H1 (cell line): ENCODE data around the gene LAMA4.

Experiments used
- CEBPB ChIP-seq: IDR thresholded peaks from 2 replicates; pipeline ENCODE4 v1.6.1; 2012; ENCODE audit warnings: low read depth, low read length
- EZH2 ChIP-seq: fragments of 200-600 bp; sonication (generic); IDR thresholded peaks from 2 replicates; pipeline ENCODE4 v1.7.1; 2012; ENCODE audit warnings: low read depth, mild to moderate bottlenecking, moderate library complexity, low read length, inconsistent platforms; ENCODE audit not compliant: severe bottlenecking
- POLR2A ChIP-seq, 2 experiments: IDR thresholded peaks; 1 replicate in 1 of 2; 2 replicates in 1 of 2; pipeline ENCODE4 v1.6.1; 2011; ENCODE audit warnings: low read depth in 2 of 2, low read length in 2 of 2, mild to moderate bottlenecking in 2 of 2; ENCODE audit errors: control extremely low read depth in 1 of 2
- POLR2AphosphoS5 ChIP-seq: IDR thresholded peaks from 2 replicates; pipeline ENCODE4 v1.6.1; 2011; ENCODE audit warnings: low read depth, low read length
- RAD21 ChIP-seq, 2 experiments: IDR thresholded peaks in 1 of 2; conservative IDR thresholded peaks in 1 of 2; 2 replicates each; pipeline ENCODE4 v1.6.1; 2011; ENCODE audit warnings: low read depth in 2 of 2, low read length in 2 of 2, improper control_type of control experiment in 1 of 2, inconsistent platforms in 1 of 2, mild to moderate bottlenecking in 1 of 2, moderate library complexity in 1 of 2
- SUZ12 ChIP-seq: fragments of 200-600 bp; sonication (generic); IDR thresholded peaks from 2 replicates; pipeline ENCODE4 v1.6.1; 2012; ENCODE audit warnings: mild to moderate bottlenecking, inconsistent platforms, low read length, moderate library complexity, mixed read lengths
- TAF1 ChIP-seq: IDR thresholded peaks from 2 replicates; pipeline ENCODE4 v1.6.1; 2011; ENCODE audit warnings: mild to moderate bottlenecking, low read depth, low read length
- TF ChIP-seq, protein P1 (sequence below): IDR thresholded peaks from 2 replicates; pipeline ENCODE4 v1.6.1; 2012; ENCODE audit warnings: inconsistent platforms

- TF ChIP-seq EZH2: no peak
- TF ChIP-seq TAF1: no peak
- no peak for TF ChIP-seq CEBPB
- TF ChIP-seq RAD21 (IDR thresholded peaks at IDR 0.05 in 1 of 2, conservative IDR thresholded peaks at IDR 0.05 in 1 of 2; ENCODE audit: low read depth in 2 of 2, low read length in 2 of 2): no peak
- no peak for TF ChIP-seq POLR2AphosphoS5
- TF ChIP-seq, protein P1, sequence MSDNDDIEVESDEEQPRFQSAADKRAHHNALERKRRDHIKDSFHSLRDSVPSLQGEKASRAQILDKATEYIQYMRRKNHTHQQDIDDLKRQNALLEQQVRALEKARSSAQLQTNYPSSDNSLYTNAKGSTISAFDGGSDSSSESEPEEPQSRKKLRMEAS: no peak
- TF ChIP-seq POLR2A (IDR thresholded peaks at IDR 0.05; ENCODE audit: control extremely low read depth in 1 of 2, low read depth in 2 of 2, low read length in 2 of 2): no peak
- no peak for TF ChIP-seq SUZ12
Measured at GRCh38 chr6:112123982-112124381, 130.4 kb downstream of the LAMA4 start.
